A204.1 (cell line): ENCODE measurements around the gene RNF14.

Source experiments
- FAIRE-seq: peaks from 2 replicates; lab custom pipeline; 2012; peaks lifted over from hg19 to GRCh38; lab: Jason Lieb, UNC

The RNF14 gene

GRCh38 chr5:141982626-141983025, 13.7 kb downstream of the RNF14 start:
- no peak for FAIRE-seq

- FAIRE-seq, result no peak
Observed at GRCh38 chr5:141986072-141986471, 17.2 kb downstream of the RNF14 start.

GRCh38 chr5:141989720-141990119, 20.8 kb downstream of the RNF14 start:
- no peak for FAIRE-seq

GRCh38 chr5:141992349-141992963, 23.6 kb downstream of the RNF14 start:
- FAIRE-seq, result peak; percentile 95

- FAIRE-seq, result no peak
Observed at GRCh38 chr5:141994511-141995136, 25.7 kb downstream of the RNF14 start.

- FAIRE-seq, result no peak
Observed at GRCh38 chr5:141995656-141996055, 26.8 kb downstream of the RNF14 start.

- FAIRE-seq, result no peak
Observed at GRCh38 chr5:141997358-141997960, 28.6 kb downstream of the RNF14 start.

- no peak for FAIRE-seq
Observed at GRCh38 chr5:142000173-142000572, 31.3 kb downstream of the RNF14 start.

GRCh38 chr5:142000704-142001484, 32.0 kb downstream of the RNF14 start:
- no peak for FAIRE-seq

GRCh38 chr5:142003266-142003800, 34.4 kb downstream of the RNF14 start:
- no peak for FAIRE-seq

GRCh38 chr5:142006363-142007236, 37.7 kb downstream of the RNF14 start:
- FAIRE-seq, result no peak

- no peak for FAIRE-seq
Observed at GRCh38 chr5:142007237-142007544, 38.3 kb downstream of the RNF14 start.

- FAIRE-seq, result no peak
Observed at GRCh38 chr5:142008813-142009212, 39.9 kb downstream of the RNF14 start.

- FAIRE-seq, result no peak
Observed at GRCh38 chr5:142009886-142010285, 41.0 kb downstream of the RNF14 start.

- no peak for FAIRE-seq
Observed at GRCh38 chr5:142011572-142012185, 42.8 kb downstream of the RNF14 start.

- no peak for FAIRE-seq
Observed at GRCh38 chr5:142012186-142012785, 43.4 kb downstream of the RNF14 start.

- no peak for FAIRE-seq
Observed at GRCh38 chr5:142012792-142013388, 44.0 kb downstream of the RNF14 start, which contains the start of gene GNPDA1. Gene GNPDA1 (minus strand): TSS chr5:142013027. CDS start chr5:142012035, 992 bp downstream.

GRCh38 chr5:142013734-142014521, 45.0 kb downstream of the RNF14 start:
- peak; percentile 87 for FAIRE-seq

GRCh38 chr5:142014911-142015584, 46.1 kb downstream of the RNF14 start:
- FAIRE-seq, result peak; percentile 54
